GM12891 (cell line): ENCODE data around the gene ALDH8A1.

ENCODE experiments used
- POLR2A ChIP-seq: IDR thresholded peaks from 2 replicates; pipeline ENCODE4 v1.6.1; 2011; ENCODE audit warnings: low read depth, low read length, control low read depth
- POLR2AphosphoS5 ChIP-seq: IDR thresholded peaks from 2 replicates; pipeline ENCODE4 v1.6.1; 2011; ENCODE audit warnings: low read depth, low read length, control low read depth
- SPI1 ChIP-seq: IDR thresholded peaks from 2 replicates; pipeline ENCODE4 v1.6.1; 2011; ENCODE audit warnings: low read depth, low read length, control low read depth

GRCh38 chr6:134937426-134937825, 12.5 kb downstream of the ALDH8A1 start:
- TF ChIP-seq POLR2A (no peak), SPI1 (no peak), POLR2AphosphoS5 (no peak)
